Ammon's horn (tissue), 1 donor: ENCODE data around the gene TPM4.
A peak's percentile ranks its signal among the peaks of the same experiment; 100 is the strongest.

Source experiments
- DNase-seq: peaks from one replicate; pipeline ENCODE4 v3.0.0-alpha.2; 2016; ENCODE audit warnings: low spot score

Gene TPM4

DNA sequence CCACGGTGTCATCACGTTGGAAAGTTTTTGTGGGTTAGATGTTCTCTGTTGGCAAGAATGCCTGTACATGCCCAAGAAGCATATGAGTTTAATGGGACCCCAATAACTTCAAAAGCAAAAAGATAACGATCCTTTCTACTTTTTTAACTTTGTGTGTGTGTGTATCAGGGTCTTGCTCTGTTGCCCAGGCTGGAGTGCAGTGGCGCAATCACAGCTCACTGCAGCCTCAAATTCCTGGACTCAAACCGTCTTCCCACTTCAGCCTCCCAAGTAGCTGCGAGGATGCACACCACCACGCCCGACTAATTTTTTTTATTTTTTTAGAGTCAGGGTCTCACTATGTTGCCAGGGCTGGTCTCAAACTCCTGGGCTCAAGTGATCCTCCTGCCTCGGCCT is 34.3 kb upstream of the TPM4 start:
- no peak for DNase-seq

DNA sequence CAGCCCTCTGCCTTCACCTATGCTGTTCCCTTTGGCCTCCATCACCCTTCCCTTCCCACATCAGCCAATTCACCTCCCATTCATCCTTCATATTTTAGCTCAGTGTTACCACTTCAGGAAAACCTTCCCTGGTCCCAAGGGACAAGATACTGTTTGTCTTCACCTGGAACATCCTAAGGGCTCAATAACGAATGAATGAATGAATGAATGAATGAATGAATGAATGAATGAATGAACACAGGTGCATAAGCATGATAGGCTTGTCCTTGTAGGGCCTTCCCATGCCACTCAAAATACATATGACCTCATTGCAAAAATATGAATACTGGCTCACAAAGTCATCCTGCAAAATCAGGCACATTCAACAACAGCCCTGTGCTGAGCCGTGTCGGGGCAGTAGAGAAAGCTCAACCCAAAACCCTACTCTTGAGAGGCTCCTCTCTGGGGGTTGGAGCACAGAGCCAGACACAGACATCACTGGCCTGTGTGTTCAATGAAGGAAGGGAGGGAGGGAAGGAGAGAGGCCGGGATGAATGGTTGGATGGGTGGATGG is 33.7 kb upstream of the TPM4 start:
- no peak for DNase-seq

DNA sequence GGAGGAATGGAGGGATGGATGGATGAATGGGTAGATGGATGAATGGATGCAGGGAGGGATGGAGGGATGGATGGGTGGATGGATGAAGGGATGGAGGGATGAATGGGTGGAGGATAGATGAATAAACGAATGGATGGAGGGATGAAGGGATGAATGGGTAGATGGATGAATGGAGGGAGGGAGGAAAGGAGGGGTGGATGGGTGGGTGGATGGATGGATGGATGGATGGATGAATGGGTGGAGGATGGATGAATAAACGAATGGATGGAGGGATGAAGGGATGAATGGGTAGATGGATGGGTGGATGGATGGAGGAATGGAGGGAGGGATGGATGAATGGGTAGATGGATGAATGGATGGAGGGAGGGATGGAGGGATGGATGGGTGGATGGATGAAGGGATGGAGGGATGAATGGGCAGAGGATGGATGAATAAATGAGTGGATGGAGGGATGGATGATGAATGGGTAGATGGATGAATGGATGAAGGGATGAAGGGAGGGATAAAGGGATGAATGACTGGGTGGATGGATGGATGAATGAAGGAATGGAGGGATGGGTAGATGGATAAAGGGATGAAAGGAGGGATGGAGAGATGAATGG is 33.0 kb upstream of the TPM4 start:
- no peak for DNase-seq

DNA sequence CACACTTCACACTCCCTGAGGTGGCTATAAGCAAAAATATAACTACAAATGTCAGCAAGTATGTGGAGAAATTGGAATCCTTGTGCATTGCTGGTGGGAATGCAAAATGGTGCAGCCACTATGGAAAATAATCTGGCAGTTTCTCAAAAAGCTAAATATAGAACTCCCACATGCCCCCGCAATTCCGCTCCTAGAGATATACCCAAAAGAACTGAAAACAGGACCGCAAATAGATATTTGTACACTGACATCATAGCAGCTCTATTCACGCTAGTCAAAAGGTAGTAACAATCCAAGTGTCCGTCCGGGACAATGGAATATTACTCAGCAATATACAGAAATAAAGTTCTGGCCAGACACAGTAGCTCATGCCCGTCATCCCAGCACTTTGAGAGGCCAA is 31.5 kb upstream of the TPM4 start:
- DNase-seq, result no peak

DNA sequence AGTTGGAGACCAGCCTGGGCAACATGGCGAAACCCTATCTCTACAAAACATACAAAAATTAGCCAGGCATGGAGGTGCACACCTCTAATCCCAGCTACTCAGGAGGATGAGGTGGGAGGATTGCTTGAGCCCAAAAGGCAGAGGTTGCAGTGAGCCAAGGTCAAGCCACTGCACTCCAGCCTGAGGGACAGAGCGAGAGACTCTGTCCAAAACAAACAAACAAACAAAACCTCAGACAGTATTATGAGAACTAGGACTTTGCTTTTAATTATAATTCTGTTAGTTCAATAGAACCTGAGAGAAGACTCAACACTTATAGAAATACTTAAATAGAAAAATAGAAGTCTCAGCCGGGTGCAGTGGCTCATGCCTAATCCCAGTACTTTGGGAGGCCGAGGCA is 31.1 kb upstream of the TPM4 start:
- no peak for DNase-seq

DNA sequence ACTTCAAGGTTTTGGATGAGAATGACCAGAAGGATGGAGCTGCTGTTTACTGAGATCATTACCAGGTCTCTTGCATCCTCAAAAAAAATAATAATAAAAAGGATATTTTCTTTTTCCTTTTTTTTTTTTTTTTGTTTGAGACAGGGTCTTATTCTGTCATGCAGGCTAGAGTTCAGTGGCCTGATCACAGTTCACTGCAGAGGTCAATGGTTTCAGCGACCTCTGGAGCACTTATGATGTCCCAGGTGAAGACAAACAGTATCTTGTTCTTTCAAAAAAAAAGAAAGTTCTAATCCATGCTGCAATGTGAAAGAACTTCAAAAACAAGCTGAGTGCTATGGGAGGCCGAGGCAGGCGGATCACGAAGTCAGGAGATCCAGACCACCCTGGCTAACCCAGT is 30.4 kb upstream of the TPM4 start:
- no peak for DNase-seq

DNA sequence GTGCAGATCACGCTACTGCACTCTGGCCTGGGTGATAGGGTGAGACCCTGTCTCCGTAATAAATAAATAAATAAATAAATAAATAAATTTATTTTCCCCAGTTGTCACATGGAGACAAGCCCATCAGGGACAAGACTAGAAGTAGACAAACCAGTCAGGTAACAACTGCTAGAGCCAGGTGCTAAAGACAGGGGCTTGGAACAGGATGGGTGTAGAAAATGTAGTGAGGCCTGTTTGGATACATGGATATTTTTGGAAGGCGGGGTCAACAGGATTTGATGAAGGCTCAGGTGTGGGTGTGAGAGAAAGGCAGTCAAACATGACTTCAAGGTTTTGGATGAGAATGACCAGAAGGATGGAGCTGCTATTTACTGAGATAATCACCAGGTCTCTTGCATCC is 27.7 kb upstream of the TPM4 start:
- DNase-seq, result no peak

DNA sequence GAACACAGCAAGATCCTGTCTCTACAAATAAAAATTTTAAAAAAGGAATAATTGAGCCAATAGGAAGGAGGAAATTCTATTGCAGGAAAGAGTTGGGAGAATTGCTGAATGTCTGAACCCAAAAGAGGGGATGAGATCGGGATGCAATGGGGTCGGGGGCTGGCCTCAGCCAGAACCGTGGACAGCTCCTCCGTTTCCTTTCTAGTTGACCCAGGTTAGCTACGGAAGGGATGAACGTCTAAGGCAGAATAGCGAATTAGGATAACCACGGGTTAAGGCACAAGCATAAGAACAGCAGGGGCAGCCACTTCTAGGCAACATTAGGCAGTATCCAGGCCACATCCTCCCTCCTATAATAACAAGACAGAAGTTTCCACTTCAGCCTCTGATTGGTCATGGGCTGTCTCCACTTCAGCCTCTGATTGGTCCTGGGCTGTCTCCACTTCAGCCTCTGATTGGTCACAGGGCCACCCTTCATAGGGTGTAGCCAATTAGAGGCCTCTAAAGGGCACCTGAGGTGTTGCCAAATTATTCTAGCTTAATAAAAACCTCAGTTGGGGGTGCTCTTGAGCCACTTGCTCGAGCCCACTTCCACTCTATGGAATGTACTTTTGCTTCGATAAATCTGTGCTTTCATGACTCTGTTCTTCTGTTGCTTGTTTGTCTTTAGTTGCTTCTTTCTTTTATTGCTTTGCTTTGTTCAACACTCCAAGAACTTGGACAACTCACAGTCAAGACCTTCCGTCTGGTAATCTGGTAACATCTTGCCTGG is 24.9 kb upstream of the TPM4 start:
- DNase-seq, result no peak

DNA sequence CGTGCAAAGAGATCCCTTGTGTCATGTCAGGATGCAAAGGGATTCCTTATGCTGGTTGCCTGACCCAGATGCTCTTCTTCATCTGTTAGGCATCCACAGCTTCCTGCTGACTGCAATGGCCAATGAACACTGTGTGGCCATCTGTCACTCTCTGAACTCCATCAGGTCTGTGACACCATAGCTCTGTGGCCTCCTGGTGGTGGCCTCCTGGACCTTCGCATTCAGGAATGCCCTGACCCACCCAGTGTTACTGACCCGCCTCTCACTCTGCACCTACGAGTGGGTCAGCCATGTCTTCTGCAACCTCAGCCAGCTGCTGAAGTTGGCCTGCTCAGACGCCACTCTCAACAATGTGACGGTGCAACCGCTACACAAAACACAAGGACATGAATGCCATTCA is 23.9 kb upstream of the TPM4 start:
- no peak for DNase-seq

DNA sequence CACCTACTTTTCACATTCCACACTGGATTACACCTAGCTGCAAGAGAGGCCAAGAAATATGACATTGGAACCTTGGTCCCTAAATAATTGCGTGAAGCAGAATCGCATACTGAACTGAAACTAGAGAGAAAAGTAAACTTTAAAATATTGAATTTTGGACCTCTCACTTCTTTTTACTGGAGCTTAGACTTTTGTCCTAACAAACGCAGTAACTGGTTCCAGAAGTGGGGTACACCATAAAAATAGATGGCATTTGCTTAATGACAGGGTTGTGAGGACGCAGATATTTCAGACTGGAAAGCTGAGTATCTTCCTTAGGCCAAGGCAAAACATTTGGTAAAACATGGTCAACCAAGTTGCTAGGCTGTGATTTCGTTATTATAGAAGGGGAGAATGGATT is 19.2 kb upstream of the TPM4 start:
- DNase-seq, result no peak

DNA sequence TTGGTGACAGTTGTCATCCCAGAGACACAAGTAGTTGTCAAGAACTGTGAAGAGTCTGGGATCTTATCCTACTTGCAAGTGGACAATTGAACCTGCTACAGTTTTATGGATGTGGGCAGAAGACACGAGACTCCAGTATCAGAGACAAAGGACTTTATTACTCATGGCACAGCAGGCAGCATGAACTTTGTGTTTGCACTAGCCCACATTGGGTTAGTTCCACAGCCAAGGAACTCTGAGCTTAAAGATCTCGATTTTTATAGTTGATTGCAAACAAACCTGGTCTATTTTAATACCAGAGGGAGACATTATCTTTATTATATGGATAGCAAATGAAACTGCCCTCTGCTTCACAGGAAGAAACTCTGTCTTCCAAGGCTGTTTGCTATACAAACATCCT is 16.0 kb upstream of the TPM4 start:
- DNase-seq, result no peak

DNA sequence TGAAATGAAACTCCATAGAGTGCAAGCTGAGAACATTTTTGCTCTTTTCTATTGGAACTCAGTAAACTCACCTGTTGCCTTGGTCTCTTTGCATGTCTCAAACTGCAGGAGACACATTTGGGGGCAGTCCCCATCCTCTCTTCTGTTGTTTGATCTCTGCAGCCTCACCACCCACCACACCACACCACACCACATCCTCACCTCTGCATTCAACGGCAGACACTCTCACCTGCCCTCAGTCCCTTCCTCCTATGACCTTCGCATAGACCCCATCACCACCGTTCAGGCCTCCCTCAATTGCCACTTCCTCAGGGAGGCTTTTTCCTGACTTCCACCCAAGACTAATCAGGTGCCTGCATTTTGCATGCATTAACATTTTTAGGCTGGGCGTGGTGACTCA is 14.4 kb upstream of the TPM4 start:
- DNase-seq, result no peak

DNA sequence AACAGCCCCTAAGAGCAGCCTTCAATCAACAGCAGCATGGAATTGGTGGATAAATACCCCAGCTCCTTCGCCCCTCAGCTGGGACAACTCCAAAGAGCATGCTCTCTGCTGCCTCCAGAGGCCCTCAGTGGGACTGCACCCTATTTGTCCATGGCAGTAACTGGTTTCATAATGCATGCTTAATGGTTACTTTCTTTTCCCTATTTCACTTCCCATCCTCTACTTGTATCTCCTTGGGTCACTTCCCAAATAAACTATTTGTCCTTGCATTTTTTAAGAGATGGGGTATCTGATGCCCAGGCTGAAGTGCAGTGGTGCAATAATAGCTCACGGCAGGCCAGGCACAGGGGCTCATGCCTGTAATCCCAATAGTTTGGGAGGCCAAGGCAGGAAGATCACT is 13.5 kb upstream of the TPM4 start:
- no peak for DNase-seq

DNA sequence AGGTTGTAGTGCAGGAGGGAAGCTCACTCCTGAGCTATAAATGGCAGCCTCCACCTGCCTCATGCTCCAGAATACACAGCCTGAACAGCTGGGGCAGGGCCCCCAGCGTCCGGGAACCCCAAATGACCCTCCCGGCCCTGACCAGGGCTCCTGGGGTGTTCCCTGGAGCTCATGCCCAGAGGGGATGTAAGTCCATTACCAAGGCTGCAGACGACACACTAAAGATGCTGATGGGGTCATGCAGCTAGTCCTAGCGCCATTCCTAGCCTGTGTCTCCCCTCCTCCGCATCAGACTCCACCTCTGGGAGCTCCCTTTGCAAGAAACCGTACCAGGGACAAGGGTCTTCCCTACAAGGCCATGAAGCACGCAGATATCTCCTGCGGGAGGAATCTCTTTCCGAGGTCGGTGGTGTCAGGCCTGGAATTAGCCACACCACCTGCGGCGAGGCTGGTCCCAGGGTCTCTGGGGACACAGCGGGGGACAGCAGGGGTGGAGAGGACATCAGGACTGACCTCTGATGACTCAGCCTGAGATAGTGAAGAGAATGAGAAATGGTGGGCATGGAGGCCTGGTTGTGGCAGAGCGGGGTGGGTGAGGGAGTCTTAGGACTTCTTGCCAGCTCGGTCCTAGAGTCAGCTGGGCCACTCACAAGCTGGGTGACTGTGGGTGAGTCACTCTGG is 11.9 kb upstream of the TPM4 start:
- DNase-seq, result no peak

DNA sequence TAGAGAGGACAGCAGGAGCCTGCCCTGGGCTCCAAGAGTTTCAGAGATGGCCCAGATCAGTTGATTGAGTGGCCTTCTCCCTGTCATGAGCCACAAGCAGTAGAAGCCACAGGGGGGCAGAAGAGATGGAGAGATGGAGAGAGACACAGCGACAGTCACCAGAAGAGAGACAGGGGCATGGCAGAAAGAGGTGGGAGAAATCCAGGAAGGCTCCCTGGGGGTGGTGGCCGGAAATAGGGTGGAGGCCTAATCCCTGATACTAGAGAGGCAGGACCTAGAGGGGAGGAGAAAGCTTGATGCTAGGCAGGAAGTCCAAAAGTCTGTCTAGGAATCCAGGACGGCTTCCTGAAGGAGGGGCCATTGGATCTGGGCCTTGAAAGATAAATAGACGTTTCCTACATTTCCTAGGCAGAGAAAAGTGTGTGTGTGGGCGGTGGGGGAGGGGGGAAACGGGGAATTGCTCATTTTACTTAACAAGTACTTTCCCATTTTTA is 9.6 kb upstream of the TPM4 start:
- no peak for DNase-seq

DNA sequence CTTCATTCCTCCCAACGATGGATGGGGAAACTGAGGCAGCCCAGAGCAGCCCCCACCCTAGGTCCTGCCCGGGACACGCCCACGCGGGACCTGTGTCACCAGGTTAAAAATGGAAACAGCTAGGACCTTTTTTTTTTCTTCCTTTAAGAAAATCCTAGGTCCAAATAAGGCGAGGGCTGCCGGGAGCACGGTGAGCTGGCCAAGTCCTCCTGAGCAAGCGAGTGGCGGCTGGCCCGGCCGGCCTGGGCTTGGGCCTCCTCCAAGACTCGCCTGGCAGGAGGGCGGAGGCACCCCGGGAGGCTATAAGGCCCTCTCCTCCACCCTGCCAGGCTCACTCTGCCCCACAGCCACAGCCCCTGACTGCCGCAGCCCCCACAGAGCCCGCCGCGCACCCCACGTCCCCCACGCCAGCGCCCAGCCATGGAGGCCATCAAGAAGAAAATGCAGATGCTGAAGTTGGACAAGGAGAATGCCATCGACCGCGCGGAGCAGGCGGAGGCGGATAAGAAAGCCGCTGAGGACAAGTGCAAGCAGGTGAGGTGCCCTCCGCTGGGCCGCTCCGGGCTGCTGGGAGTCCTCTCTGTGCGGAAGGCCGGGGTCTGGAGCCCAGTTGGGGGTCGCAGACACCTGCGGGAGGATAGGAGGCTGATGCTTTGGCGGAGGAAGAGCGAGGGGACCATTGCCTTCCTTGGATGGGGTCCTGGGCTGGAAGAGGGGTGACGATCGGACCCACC is 8.9 kb upstream of the TPM4 start:
- peak; percentile 48 for DNase-seq

DNA sequence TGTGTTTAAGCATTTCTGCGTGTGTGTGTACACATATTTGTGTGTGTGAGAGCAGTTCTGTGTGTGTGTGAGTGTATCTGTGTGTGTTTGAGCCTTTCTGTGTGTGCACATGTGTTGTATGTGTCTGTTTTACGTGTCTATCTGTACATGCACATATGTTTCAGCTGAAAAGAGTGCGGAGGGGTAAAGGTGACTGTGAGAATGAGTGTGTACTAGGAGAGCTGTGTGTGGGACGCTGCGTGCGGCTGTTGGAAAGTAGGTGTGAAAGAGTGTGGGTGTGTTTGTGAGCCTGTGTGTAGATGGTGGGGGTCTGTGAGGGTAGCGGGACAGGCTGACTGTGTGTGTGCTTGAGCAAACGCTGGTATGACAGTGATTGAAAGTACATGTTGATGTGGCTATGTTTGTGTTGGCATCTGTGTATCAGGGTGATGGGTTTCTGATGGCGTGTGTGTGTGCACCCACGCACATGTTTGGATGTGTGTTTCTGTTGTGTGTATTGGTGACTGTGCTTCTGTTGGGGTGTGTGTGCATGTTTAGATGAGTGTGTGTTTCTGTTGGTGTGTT is 7.5 kb upstream of the TPM4 start:
- DNase-seq, result no peak

DNA sequence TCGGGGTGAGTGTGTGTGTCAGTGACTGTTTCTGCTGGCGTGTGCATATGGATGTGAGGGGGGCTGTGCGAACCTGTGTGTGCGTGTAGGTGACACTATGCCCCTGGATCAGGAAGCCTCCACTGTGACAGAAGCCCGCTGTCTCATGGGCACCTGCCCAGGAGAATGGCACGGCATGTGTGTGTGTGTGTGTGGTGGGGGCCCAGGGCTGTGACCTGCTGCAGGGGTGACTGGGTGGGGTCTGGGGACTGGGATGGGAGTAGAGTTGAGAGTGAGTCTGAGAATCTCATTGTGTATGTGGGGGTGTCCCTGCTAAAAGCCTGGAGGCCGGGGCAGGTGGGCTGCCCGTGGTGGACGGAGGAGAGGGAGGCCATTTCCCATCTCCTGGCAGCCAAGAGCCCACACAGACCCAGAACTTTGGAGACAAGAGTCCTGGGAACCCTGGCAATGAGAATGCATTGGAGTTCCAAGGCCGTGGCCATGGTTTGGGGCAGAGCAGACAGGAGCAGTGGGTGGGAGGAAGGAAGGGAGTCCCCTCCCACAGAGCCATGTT is 6.4 kb upstream of the TPM4 start:
- DNase-seq, result no peak

DNA sequence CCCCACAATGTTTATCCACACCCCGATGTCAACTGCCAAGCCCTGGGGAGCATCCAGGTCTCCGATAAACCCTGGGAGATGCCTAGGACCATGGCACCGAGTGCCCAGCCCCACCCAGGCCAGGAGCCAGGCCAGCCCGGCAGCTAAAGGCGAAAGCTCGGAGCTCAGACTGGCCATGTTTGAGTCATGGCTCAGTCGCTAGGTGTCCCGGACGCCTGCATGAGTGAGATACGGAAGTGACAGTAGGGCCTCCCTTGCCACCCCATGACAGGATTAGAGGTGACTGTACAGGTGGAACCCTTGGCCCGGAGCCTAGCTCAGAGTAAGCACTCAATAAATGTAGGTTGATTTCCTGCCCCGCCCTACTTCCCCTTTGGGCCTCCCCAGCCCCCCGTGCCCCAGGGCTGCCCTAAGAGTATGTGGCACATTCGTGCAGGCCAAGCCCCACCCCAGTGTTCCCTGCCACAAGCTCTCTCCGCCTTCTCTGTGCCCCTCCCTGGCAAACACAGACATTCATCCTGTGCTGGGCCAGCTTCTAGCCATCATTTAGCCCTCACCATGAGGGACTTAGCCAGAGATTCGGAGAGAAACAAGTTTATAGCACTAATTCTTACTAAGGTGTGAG is 5.8 kb upstream of the TPM4 start:
- no peak for DNase-seq

DNA sequence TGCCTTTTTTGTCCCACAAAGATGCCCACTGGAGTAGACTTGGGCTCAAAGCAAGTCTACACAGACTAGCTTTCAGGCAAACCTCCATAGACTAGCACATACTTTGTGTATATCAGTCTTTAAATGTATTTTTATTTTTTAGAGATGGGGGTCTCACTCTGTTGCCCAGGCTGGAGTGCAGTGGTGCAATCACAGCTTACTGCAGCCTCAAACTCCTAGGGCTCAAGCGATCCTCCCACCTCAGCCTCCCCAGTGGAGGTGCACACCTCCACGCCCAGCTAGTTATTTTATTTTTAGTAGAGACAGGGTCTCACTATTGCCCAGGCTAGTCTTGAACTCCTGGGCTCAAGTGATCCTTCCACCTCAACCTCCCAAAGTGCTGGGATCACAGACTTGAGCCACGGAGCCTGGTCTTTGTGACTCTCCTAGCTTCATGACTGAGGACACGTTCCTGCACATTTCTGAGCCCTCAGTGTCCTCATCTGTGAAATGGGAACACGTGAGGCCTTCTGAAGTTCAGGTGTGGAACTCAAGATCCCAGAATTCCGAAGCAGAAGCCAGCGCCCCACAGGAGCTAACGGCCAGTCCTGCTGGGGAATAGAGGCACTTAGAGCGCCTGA is 5.1 kb upstream of the TPM4 start:
- DNase-seq, result no peak

DNA sequence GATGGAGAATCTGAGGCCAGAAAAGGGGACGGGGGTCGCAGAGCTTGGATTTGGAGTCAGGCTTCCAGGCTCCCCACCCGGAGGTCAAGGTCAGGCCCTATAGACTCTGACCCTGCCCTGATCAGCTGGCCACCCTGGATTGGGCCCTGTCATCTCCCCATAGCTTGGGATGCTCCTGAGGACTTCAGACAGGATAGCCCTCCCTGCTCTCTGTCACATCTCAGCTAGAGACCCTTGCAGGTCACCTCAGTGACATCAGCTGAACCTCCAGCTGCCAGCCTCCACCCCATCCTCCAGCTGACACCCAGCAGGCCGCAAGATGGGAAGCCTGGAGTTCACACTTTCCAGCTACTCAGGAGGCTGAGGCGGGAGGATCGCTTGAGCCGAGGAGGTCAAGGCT is 2.8 kb upstream of the TPM4 start:
- DNase-seq, result no peak
